HepG2 (cell line): Measurements from ENCODE around the gene ARRDC1.

Experiments
- BHLHE40 ChIP-seq: IDR thresholded peaks from 2 replicates; pipeline ENCODE4 v1.6.1; 2011; ENCODE audit warnings: low read length, improper control_type of control experiment
- GABPB1 ChIP-seq: IDR thresholded peaks from 2 replicates; pipeline ENCODE4 v1.6.1; 2016; ENCODE audit warnings: mild to moderate bottlenecking, missing genetic modification reagents, moderate library complexity, missing compliant biosample characterization
- MED8 ChIP-seq: sonication (generic); formaldehyde crosslinking; IDR thresholded peaks from 2 replicates; pipeline ENCODE4 v1.8.1; 2023; ENCODE audit warnings: mild to moderate bottlenecking, missing genetic modification reagents; ENCODE audit not compliant: insufficient replicate concordance
- NFE2L2 ChIP-seq: fragments of 150-350 bp; IDR thresholded peaks from 2 replicates; pipeline ENCODE4 v1.6.1; 2014; ENCODE audit warnings: low read length
- POLR2A ChIP-seq, 2 experiments: IDR thresholded peaks; 2 replicates each; pipeline ENCODE4 v1.6.1; 2011; ENCODE audit warnings: low read depth in 2 of 2, low read length in 2 of 2, mild to moderate bottlenecking in 1 of 2, moderate library complexity in 1 of 2; ENCODE audit not compliant: insufficient read depth in 1 of 2
- POLR2AphosphoS5 ChIP-seq: IDR thresholded peaks from 2 replicates; pipeline ENCODE4 v1.6.1; 2012; ENCODE audit warnings: low read depth, low read length
- RFX1 ChIP-seq: fragments of 450-650 bp; IDR thresholded peaks from 2 replicates; pipeline ENCODE4 v1.6.1; 2017
- STAT5B ChIP-seq: sonication (generic); formaldehyde crosslinking; IDR thresholded peaks from 2 replicates; pipeline ENCODE4 v1.4.0; 2020; ENCODE audit warnings: missing genetic modification reagents
- TCF7L2 ChIP-seq: IDR thresholded peaks from 2 replicates; pipeline ENCODE4 v1.6.1; 2011; ENCODE audit warnings: mild to moderate bottlenecking, low read depth, low read length, moderate library complexity
- ZFX ChIP-seq: sonication (generic); formaldehyde crosslinking; IDR thresholded peaks from 2 replicates; pipeline ENCODE4 v1.4.0; 2020; ENCODE audit warnings: mild to moderate bottlenecking, low read depth, missing genetic modification reagents, moderate library complexity
- ZNF282 ChIP-seq: fragments of 450-650 bp; IDR thresholded peaks from 2 replicates; pipeline ENCODE4 v1.6.1; 2018; ENCODE audit not compliant: partially characterized antibody
- TF ChIP-seq, protein P1 (sequence below): IDR thresholded peaks from 2 replicates; pipeline ENCODE4 v1.6.1; 2016
- TF ChIP-seq, protein P2 (sequence below): IDR thresholded peaks from 2 replicates; pipeline ENCODE4 v1.6.1; 2012; ENCODE audit warnings: inconsistent platforms
- TF ChIP-seq, protein P3 (sequence below): sonication (generic); formaldehyde crosslinking; IDR thresholded peaks from 2 replicates; pipeline ENCODE4 v1.5.0; 2020; ENCODE audit warnings: mild to moderate bottlenecking, missing genetic modification reagents, moderate library complexity

DNA sequence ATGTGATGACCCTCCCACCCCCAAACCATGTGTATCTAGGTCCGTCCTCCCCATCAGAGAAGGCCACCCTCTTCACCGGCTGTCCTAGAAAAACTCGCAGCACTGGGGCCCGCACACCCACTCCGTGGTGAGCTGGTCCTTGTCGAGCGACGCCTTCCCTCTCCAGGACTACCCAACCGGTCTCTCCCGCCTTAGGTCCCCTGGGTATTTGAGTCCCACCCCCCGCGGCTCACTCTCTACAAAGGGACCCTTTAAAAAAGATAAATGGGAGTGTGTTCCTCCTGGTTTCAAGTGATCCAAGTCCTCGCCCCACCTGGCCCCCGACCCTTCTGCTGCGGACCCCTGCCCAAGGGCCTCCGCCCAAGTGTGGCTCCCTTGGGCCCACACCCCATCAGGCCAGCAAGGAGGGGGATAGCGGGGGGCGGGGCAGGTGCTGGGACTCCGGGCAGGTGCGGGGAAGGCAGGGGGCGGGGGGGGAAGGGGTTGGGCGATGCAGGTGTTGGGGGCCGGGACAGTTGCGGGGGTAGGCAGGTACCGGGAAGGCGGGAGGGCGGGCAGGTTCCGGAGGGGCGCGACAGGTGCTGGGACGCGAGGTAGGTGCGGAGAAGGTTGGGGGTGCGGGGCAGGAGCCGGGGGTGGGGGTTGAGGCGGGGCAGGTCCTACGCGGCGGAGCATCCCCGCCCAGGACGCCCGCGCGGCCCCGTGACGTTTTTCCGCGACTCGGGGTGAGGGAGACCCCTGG, 970 bp upstream of the ARRDC1 start:
- TF ChIP-seq NFE2L2 (no peak), POLR2AphosphoS5 (no peak), GABPB1 (no peak), ZFX (CRISPR knock-in tag) (no peak), BHLHE40 (no peak), STAT5B (CRISPR knock-in tag) (no peak), POLR2A (IDR thresholded peaks at IDR 0.05; ENCODE audit: insufficient read depth in 1 of 2, low read depth in 2 of 2, low read length in 2 of 2) (no peak), RFX1 (no peak), TCF7L2 (no peak), ZNF282 (no peak), MED8 (CRISPR knock-in tag) (no peak)
- TF ChIP-seq, protein P1, sequence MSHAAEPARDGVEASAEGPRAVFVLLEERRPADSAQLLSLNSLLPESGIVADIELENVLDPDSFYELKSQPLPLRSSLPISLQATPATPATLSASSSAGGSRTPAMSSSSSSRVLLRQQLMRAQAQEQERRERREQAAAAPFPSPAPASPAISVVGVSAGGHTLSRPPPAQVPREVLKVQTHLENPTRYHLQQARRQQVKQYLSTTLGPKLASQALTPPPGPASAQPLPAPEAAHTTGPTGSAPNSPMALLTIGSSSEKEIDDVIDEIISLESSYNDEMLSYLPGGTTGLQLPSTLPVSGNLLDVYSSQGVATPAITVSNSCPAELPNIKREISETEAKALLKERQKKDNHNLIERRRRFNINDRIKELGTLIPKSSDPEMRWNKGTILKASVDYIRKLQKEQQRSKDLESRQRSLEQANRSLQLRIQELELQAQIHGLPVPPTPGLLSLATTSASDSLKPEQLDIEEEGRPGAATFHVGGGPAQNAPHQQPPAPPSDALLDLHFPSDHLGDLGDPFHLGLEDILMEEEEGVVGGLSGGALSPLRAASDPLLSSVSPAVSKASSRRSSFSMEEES (CRISPR knock-in tag) = no peak
- TF ChIP-seq, protein P2, sequence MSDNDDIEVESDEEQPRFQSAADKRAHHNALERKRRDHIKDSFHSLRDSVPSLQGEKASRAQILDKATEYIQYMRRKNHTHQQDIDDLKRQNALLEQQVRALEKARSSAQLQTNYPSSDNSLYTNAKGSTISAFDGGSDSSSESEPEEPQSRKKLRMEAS = no peak
- TF ChIP-seq, protein P3, sequence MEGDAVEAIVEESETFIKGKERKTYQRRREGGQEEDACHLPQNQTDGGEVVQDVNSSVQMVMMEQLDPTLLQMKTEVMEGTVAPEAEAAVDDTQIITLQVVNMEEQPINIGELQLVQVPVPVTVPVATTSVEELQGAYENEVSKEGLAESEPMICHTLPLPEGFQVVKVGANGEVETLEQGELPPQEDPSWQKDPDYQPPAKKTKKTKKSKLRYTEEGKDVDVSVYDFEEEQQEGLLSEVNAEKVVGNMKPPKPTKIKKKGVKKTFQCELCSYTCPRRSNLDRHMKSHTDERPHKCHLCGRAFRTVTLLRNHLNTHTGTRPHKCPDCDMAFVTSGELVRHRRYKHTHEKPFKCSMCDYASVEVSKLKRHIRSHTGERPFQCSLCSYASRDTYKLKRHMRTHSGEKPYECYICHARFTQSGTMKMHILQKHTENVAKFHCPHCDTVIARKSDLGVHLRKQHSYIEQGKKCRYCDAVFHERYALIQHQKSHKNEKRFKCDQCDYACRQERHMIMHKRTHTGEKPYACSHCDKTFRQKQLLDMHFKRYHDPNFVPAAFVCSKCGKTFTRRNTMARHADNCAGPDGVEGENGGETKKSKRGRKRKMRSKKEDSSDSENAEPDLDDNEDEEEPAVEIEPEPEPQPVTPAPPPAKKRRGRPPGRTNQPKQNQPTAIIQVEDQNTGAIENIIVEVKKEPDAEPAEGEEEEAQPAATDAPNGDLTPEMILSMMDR (CRISPR knock-in tag) = no peak
